ENCODE data around the gene LSM14A. TPM values are rescaled to one million over a fixed set of nuclear protein-coding genes. Genes with fewer than 3 reads are reported as not detected.

The LSM14A gene
- total and polyA plus RNA-seq, 9 of the 15 experiments (the other 6 are each of a cell fraction or from before 2014, with no cell fraction given) = 19.5 to 150 (median 95.1) TPM

DNA sequence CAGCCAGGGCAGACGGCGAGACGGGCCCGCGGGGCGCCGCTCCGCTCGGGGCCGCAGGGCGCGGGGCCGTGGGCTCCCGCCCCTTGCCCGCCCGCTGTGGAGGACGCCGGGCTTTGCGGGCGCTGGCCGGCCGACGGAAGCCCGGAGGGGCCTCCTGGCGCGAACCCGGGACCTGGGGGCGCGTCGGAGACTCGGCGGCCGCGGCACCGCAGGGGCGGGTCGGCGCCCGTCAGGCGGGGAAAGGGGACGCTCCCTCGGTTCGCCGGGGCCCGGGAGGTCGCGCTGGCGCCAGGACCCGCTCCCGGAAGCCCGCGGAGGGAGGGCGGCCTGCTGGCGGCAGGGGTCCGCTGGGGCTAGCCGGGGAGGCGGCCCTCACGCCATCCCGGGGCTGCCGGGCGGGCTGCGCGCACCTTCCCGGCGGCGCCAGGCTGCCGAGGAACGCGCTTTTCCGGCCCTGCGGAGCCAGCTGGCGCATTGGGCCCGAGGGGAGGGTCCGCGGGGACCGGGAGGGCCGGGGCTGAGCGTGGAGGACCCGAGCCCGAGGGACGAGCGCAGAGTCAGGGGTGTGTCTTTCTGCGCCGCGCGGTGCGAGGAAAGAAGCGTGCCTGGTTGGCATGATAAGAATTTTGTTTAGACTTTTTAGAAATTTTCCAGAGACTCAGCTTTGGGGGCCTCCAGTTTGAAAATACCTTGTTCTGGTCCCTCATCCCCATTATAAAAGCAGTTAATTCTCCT, 82.6 kb downstream of the LSM14A start (continued):
- TF ChIP-seq, protein P1, sequence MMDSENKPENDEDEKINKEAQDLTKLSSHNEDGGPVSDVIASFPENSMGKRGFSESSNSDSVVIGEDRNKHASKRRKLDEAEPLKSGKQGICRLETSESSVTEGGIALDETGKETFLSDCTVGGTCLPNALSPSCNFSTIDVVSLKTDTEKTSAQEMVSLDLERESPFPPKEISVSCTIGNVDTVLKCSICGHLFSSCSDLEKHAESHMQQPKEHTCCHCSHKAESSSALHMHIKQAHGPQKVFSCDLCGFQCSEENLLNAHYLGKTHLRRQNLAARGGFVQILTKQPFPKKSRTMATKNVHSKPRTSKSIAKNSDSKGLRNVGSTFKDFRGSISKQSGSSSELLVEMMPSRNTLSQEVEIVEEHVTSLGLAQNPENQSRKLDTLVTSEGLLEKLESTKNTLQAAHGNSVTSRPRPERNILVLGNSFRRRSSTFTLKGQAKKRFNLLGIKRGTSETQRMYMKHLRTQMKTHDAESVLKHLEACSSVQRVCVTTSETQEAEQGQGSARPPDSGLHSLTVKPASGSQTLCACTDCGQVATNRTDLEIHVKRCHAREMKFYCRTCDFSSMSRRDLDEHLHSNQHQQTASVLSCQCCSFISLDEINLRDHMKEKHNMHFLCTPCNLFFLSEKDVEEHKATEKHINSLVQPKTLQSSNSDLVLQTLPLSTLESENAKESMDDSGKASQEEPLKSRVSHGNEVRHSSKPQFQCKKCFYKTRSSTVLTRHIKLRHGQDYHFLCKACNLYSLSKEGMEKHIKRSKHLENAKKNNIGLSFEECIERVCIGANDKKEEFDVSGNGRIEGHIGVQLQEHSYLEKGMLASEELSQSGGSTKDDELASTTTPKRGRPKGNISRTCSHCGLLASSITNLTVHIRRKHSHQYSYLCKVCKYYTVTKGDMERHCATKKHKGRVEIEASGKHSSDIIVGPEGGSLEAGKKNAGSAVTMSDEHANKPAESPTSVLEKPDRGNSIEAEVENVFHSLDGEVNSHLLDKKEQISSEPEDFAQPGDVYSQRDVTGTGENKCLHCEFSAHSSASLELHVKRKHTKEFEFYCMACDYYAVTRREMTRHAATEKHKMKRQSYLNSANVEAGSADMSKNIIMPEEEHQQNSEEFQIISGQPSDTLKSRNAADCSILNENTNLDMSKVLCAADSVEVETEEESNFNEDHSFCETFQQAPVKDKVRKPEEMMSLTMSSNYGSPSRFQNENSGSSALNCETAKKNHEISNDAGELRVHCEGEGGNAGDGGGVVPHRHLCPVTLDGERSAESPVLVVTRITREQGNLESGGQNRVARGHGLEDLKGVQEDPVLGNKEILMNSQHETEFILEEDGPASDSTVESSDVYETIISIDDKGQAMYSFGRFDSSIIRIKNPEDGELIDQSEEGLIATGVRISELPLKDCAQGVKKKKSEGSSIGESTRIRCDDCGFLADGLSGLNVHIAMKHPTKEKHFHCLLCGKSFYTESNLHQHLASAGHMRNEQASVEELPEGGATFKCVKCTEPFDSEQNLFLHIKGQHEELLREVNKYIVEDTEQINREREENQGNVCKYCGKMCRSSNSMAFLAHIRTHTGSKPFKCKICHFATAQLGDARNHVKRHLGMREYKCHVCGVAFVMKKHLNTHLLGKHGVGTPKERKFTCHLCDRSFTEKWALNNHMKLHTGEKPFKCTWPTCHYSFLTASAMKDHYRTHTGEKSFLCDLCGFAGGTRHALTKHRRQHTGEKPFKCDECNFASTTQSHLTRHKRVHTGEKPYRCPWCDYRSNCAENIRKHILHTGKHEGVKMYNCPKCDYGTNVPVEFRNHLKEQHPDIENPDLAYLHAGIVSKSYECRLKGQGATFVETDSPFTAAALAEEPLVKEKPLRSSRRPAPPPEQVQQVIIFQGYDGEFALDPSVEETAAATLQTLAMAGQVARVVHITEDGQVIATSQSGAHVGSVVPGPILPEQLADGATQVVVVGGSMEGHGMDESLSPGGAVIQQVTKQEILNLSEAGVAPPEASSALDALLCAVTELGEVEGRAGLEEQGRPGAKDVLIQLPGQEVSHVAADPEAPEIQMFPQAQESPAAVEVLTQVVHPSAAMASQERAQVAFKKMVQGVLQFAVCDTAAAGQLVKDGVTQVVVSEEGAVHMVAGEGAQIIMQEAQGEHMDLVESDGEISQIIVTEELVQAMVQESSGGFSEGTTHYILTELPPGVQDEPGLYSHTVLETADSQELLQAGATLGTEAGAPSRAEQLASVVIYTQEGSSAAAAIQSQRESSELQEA (IDR thresholded peaks at IDR 0.05; ENCODE audit: low read depth) = no peak
- TF ChIP-seq SMARCC2 (IDR thresholded peaks at IDR 0.05; ENCODE audit: low read depth) (no peak), ZNF695 (CRISPR knock-in tag; IDR thresholded peaks at IDR 0.05) (no peak), NCOA1 (IDR thresholded peaks at IDR 0.05; ENCODE audit: low read depth) (no peak)
- TF ChIP-seq, protein P2, sequence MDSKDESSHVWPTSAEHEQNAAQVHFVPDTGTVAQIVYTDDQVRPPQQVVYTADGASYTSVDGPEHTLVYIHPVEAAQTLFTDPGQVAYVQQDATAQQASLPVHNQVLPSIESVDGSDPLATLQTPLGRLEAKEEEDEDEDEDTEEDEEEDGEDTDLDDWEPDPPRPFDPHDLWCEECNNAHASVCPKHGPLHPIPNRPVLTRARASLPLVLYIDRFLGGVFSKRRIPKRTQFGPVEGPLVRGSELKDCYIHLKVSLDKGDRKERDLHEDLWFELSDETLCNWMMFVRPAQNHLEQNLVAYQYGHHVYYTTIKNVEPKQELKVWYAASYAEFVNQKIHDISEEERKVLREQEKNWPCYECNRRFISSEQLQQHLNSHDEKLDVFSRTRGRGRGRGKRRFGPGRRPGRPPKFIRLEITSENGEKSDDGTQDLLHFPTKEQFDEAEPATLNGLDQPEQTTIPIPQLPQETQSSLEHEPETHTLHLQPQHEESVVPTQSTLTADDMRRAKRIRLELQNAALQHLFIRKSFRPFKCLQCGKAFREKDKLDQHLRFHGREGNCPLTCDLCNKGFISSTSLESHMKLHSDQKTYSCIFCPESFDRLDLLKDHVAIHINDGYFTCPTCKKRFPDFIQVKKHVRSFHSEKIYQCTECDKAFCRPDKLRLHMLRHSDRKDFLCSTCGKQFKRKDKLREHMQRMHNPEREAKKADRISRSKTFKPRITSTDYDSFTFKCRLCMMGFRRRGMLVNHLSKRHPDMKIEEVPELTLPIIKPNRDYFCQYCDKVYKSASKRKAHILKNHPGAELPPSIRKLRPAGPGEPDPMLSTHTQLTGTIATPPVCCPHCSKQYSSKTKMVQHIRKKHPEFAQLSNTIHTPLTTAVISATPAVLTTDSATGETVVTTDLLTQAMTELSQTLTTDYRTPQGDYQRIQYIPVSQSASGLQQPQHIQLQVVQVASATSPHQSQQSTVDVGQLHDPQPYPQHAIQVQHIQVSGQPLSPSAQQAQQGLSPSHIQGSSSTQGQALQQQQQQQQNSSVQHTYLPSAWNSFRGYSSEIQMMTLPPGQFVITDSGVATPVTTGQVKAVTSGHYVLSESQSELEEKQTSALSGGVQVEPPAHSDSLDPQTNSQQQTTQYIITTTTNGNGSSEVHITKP (IDR thresholded peaks at IDR 0.05; ENCODE audit: partially characterized antibody) = no peak
- TF ChIP-seq, protein P3, sequence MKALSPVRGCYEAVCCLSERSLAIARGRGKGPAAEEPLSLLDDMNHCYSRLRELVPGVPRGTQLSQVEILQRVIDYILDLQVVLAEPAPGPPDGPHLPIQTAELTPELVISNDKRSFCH (CRISPR knock-in tag; IDR thresholded peaks at IDR 0.05) = no peak
- TF ChIP-seq, protein P3 (tag; IDR thresholded peaks at IDR 0.05) = no peak

All from K562 (cell line).